HTERT RPE-1 (cell line): ENCODE results near the gene PTPN11.

Source experiments
- in situ Hi-C: fragments of 300-500 bp; cut with MboI; formaldehyde crosslinking; loops from 4 replicates; pipeline ENCODE4 v1.14.3; 2020; ENCODE audit warnings: low sequenced_read_pairs

PTPN11 gene

DNA sequence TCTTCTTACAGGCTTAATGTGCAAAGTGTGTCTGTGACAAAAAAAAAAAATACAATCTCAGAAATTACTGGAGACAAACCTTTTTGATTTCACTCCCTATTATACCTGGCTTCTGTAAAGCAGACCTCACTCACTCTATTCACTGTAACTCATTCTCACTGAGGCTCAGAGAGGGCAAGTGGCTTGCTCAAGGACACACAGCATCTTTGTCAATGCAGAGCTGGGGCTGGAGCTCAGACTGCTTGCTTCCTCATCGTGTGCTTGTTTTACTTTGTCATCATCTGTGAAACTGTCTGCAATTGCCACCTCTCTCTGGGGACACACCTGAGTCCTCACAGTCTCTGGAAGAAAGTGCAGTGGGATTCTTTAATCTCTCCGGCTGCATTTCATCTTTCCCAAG, 120.0 kb downstream of the PTPN11 start:
- in situ Hi-C loops, result no loop called here

DNA sequence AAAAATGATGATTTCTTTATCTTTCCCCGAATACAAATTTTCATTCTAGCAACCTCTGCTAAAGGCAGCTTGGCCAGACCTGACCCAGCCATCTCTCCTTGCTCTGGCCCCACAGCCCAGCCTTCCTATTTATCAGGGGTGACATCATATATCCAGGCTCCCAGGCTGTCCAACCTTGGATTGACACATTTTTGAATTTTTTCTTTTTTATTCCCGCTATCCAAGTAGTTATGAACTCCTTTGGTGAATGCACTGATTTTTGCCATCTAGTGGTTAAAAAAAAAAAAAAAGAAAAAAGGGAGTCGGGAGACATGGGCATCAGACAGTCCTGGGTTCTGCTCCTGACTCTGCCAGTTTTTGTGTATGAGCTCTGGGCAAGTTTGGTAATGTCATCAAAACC, 120.5 kb downstream of the PTPN11 start:
- in situ Hi-C loops, result no loop called here

DNA sequence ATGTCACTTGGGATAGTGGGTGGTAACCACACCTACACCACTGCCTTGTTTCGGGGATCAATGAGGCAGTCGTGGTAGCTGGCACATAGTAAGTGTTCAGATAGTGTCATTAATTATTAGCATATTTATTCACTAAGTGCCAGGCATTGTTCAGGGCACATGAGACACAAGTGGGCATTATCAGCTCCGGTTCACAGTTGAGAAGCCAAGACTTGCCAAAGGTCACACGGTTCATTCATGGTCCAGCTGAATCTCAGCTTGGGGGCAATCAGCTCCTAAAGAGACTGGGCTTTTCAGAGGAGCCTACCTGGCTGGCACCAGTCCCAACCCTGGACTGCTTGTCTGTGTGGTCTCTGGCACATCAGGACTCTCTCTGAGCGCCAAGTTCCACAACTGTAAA, 121.3 kb downstream of the PTPN11 start:
- in situ Hi-C loops, result no loop called here

DNA sequence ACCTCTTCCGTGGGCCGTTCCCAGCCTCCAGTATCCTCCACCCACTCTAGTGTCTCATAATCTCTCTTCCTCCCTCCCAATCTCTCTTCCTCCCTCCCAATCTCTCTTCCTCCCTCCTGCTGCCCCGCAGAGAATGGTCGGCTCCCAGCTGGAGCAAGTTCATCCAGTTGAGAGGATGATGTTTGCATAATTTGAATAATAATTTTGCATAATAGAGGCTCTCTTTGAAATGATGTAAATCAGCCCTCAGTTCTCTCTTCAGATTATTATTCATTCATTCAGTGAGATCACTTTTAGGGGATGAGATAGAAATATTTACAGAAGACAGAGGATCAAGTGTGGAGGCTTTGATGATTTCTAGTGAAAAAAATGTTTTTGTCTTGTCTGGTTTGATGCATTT, 125.0 kb downstream of the PTPN11 start:
- in situ Hi-C loops, result no loop called here

DNA sequence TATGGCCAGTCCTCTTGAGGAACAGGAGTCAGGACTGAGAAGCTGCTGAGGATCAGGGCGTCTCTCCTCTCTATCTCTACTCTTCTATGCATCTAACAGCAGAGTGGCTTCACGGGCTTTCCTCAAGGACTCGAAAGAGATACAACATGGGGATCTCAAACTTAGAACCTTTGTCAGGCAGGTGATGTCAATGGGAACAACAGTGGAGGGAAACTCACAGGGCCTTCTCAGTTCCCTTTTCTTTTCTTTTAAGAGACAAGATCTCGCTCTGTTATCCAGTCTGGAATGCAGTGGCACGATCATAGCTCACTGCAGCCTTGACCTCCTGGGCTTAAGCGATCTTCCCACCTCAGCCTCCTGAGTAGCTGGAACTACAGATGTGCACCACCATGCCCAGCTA, 127.6 kb downstream of the PTPN11 start:
- in situ Hi-C loops, result no loop called here

DNA sequence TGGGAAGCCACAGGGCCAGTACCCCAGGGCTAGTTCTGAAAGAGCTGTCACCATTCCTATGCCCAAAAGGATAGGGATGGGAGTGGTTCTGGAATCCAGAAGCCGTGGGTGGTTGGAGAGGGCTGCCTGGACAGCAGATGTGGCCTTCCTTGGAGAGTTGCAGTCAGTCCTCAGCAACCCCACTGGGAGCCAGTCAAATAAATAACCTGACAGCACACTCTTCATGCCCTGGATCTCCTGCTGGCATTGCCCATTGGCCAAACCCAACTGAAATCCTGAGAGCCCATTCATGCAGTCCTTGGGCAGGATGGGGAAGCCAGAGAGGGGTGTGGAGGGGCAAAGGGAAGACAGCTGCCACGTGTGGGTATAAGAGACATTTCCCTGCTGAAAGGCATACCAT, 128.2 kb downstream of the PTPN11 start:
- in situ Hi-C loops, result no loop called here

DNA sequence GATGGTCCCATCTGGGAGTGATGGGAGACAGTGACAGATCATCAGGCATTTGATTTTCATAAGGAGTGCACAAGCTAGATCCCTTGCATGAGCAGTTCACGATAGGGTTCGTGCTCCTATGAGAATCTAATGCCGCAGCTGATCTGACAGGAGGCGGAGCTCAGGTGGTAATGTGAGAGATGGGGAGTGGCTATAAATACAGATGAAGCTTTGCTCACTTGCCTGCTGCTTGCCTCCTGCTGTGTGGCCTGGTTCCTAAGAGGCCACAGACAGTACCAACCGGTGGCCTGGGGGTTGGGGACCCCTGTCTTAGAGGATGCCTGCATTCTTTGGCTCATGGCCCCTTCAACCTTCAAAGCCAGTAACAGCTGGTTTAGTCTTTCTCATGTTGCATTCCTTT, 130.3 kb downstream of the PTPN11 start:
- in situ Hi-C loops, result no loop called here

DNA sequence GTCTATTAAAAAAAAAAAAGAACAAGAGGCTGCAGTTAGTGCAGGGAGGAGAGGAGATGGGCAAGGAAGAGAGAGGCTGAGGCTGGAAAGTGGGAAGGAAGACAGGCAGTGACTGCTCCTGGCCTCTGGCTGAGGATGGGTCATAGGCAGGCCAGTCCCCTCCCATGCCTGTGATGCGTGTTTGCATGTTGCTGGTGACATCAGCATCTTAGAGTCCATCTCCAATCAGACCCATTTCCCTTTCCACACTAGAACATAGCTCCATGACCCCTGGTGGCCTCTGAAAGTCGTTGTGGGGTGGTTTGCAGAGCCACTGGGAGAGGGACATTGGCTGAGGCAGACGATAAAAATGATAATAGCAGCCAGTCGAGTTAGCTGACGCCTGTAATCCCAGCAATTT, 132.9 kb downstream of the PTPN11 start:
- in situ Hi-C loops, result no loop called here

DNA sequence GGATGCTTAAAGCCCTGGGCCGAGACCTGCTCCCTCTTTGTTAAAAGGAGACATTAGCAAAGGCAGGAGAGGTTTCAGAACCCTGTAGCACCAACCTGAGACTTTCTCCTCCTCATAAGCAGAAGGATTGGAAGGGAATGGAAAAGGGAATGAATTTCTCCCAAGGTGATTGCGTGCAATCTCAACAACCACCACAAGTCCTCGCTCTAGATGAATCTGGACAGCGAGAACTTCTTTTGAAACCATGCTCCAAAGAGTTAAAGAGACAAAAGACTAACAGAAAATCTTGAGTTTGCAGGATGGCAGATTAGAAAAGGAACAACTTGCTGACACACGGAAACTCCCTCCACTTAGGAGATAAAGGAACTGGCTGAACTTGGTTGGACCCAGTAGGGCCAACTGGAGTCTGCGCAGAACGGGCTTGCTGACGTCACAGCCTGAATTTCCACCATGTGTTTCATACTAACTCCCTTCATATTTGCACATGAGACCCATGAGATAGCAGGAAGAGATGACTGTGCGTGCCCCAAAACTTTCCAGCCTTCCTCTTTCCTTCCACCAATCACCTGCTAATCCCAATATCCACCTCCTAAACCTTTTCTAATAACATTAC, 137.0 kb downstream of the PTPN11 start:
- in situ Hi-C loops, result no loop called here

DNA sequence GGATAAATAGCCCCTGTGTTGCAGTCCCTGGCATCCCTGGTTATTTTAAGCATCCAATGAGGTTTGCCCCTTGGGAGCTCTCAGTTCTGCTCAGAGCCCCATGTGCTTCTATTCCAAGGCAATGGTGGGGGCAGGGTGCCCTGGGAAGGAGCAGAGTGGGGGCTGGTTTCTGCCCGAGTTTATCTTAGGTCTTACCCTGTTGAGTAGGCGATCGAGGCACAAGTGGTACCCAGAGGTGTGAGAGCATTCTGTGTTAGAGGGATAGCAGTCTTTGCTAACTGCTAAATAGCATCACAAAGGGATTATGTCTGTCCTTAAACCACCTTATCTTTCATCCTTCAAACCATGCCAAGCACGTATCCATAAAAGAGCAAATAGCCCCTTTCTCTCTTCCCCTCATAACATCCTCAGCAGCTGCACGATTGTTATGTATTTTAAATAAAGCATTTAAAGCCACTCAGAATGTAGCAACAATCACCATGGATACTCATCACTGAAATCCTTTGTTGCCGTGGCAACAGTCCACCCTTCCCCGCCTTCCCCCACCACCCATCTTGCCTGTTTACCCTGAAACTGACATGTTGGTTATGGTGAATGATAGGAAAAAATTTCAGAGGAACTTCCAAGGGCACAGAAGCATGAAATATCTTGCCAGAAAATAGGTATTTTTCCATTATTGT, 139.3 kb downstream of the PTPN11 start:
- in situ Hi-C loops, result no loop called here
